ENCODE results near the gene NCOR2.

Gene NCOR2

GRCh38 chr12:124557518-124558223, 9.7 kb downstream of the NCOR2 start:
- DNase-seq: no peak

- DNase-seq: no peak
These were observed 10.4 kb downstream of the NCOR2 start for GRCh38 chr12:124556896-124557501.

- DNase-seq: no peak
These were observed 11.3 kb downstream of the NCOR2 start for GRCh38 chr12:124556074-124556466.

GRCh38 chr12:124555168-124556073, 12.0 kb downstream of the NCOR2 start:
- no peak for DNase-seq

- no peak for DNase-seq
These were observed 12.9 kb downstream of the NCOR2 start for GRCh38 chr12:124554429-124555029.

- DNase-seq: no peak
These were observed 13.5 kb downstream of the NCOR2 start for GRCh38 chr12:124553862-124554428.

- DNase-seq: no peak
These were observed 15.9 kb downstream of the NCOR2 start for GRCh38 chr12:124551268-124552144.

- no peak for DNase-seq
These were observed 17.0 kb downstream of the NCOR2 start for GRCh38 chr12:124550123-124551089.

GRCh38 chr12:124549629-124550028, 17.8 kb downstream of the NCOR2 start:
- DNase-seq: no peak

- peak; percentile 54 for DNase-seq
These were observed 18.5 kb downstream of the NCOR2 start for GRCh38 chr12:124548854-124549378.

GRCh38 chr12:124547626-124548025, 19.8 kb downstream of the NCOR2 start:
- DNase-seq: no peak

GRCh38 chr12:124545508-124546418, 21.6 kb downstream of the NCOR2 start:
- peak; percentile 73 for DNase-seq

GRCh38 chr12:124544983-124545382, 22.4 kb downstream of the NCOR2 start:
- DNase-seq: no peak

GRCh38 chr12:124544311-124544970, 23.0 kb downstream of the NCOR2 start:
- DNase-seq: no peak

GRCh38 chr12:124543590-124544310, 23.7 kb downstream of the NCOR2 start:
- no peak for DNase-seq

- no peak for DNase-seq
These were observed 24.3 kb downstream of the NCOR2 start for GRCh38 chr12:124543052-124543589.

Data from stimulated activated CD4-positive, alpha-beta T cell treated with anti-CD3 and anti-CD28 coated beads, Interleukin-1b, Interleukin-23, amount 100 ng/mL, for 48 hours (primary cell).